Activated CD8-positive, alpha-beta memory T cell treated with anti-CD3 and anti-CD28 coated beads for 24 hours (primary cell): Measurements from ENCODE around the gene POLG2.
"Not testable (repeated sequence)": the region's sequence is repeated elsewhere in the genome, so short reads cannot be mapped to it uniquely, and the experiment has no call there.

Experiments used
- DNase-seq: peaks from one replicate; pipeline ENCODE4 v3.0.0-alpha.2; 2020

POLG2 gene

GRCh38 chr17:64439521-64439920 lies 57.3 kb downstream of the POLG2 start:
- DNase-seq, result not testable (repeated sequence)

GRCh38 chr17:64437944-64438525 lies 58.8 kb downstream of the POLG2 start:
- DNase-seq, result no peak

GRCh38 chr17:64431534-64431933 lies 65.3 kb downstream of the POLG2 start:
- no peak for DNase-seq

GRCh38 chr17:64430036-64430435 lies 66.8 kb downstream of the POLG2 start:
- DNase-seq, result not testable (repeated sequence)

GRCh38 chr17:64428406-64428805 lies 68.4 kb downstream of the POLG2 start:
- DNase-seq, result no peak
